H1 (cell line): ENCODE results near the gene CCDC178. TPM values are rescaled to one million over a fixed set of nuclear protein-coding genes. Genes with fewer than 3 reads are reported as not detected.

Experiments used
- EZH2 ChIP-seq: fragments of 200-600 bp; sonication (generic); IDR thresholded peaks from 2 replicates; pipeline ENCODE4 v1.7.1; 2012; ENCODE audit warnings: low read depth, mild to moderate bottlenecking, moderate library complexity, low read length, inconsistent platforms; ENCODE audit not compliant: severe bottlenecking
- RNF2 ChIP-seq: fragments of 200-900, 300-1000 bp; sonication (generic); IDR thresholded peaks from 2 replicates; pipeline ENCODE4 v1.7.1; 2016; ENCODE audit warnings: borderline replicate concordance, low read depth, mild to moderate bottlenecking, antibody characterized with exemption, low read length; ENCODE audit not compliant: poor library complexity, severe bottlenecking; ENCODE audit errors: missing control alignments
- SIRT6 ChIP-seq: IDR thresholded peaks from one replicate; pipeline ENCODE4 v1.7.1; 2012; ENCODE audit warnings: low read length, inconsistent platforms
- polyA plus RNA-seq, 7 experiments: library from polyadenylated mRNA; depleted of rRNA in 3 of 7; stranded (reverse) in 5 of 7; unstranded in 2 of 7; fragments of >200 nt in 5 of 7; fragments of 200-250 nt in 2 of 7; gene quantifications; 1 replicate in 5 of 7; 2 replicates in 1 of 7; 4 replicates in 1 of 7; pipeline versions ENCODE4 v1.2.1 to v1.2.3, GENCODE V29; 2011 to 2013; ENCODE audit warnings: missing spikeins in 2 of 7, mixed read lengths in 2 of 7
- total RNA-seq: library from RNA; stranded (reverse); fragmentation: NEBNext Ultra II Directional; extraction: Animal tissue kit (Norgen Biotek cat#: 25700); gene quantifications from 2 replicates; pipeline ENCODE4 v1.2.1, GENCODE V29; 2021

The CCDC178 gene
- total and polyA plus RNA-seq, 2 of the 8 experiments (the other 6 are each of a cell fraction or from before 2014, with no cell fraction given): not detected

DNA sequence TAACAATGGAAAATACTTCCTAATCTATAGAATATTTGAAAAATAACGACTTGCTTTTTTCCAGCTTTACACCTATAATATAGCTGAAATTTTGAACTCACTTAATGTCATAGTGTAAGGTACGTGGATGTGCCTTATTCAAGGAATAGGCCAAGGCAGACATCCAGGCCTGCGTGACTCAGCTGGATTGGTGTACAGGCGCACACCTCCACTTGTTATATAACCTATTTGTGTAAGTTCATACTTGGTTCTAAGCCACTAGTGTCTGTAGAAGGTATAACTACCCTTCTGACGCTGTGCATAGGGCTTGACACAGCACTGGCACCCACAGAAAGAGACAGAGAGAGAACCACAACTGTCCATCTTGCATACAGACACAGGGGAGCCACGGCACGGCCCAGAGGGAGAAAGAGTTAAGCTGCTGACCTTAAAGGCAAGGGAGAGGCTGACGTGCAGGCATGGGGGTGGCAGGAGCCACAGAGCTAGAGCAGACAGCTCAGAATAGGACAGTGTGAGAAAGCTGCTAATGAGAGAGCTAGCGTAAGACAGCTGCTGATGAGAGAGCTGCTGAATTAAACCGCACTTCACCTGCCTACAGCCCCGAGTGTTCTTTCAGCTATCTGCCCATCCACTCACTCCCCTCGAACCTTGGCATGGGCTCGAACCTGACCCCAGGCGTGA, 16.1 kb downstream of the CCDC178 start (continued):
- TF ChIP-seq SIRT6 (no peak), EZH2 (no peak), RNF2 (no peak)
